ENCODE measurements around the gene UBXN7. TPM values are rescaled to one million over a fixed set of nuclear protein-coding genes. Genes with fewer than 3 reads are reported as not detected.

Gene UBXN7
- total and polyA plus RNA-seq, 2 donors (not counting 3 experiments of a cell fraction or from before 2014, with no cell fraction given), result 9.9 to 57.0 TPM

DNA sequence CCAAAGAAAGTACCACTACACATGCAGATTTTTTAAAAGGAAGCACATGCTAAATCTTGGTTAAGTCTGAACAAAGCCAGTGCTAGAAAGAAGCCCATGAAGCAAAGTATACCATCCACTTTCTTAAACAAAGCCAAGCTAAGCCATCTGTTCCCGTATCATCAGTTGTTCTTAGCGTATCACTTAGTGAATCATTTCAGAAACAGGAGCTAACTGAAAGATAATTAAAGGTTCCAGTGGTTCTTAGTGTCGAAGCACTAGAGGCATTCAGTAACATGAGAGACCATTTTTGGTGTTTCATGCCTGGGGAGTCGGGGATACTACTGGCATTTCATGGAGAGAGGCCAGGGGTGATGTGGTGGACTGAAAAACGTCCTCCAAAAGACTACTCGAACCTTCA is 12.8 kb downstream of the UBXN7 start:
- FAIRE-seq (no peak), DNase-seq (ENCODE audit: low read depth, low spot score) (no peak)
- Histone ChIP-seq H3K4me1 (ENCODE audit: control insufficient read depth, extremely low read depth, insufficient read depth, low read length) (no peaks in the 10 kb centered on the region), H3K9me1 (replicated peaks; ENCODE audit: control insufficient read depth, extremely low read depth, insufficient read depth, low read length) (no peaks in the 10 kb centered on the region), H3K79me2 (ENCODE audit: control insufficient read depth, insufficient read depth, low read length) (peaks cover 73% of the 10 kb centered on the region), H3K27me3 (ENCODE audit: control insufficient read depth in 2 of 2, insufficient read depth in 2 of 2, low read length in 2 of 2) (no peaks in the 10 kb centered on the region), H3K9ac (replicated peaks; ENCODE audit: extremely low read depth, insufficient read depth, low read length) (no peak overlapping the region), H3K9me3 (replicated peaks; ENCODE audit: control insufficient read depth, insufficient read depth, low read length) (no peaks in the 10 kb centered on the region), H3K36me3 (ENCODE audit: control insufficient read depth in 2 of 2, extremely low read depth in 1 of 2, insufficient read depth in 2 of 2, low read length in 2 of 2) (no peaks in the 10 kb centered on the region), H3K4me2 (ENCODE audit: insufficient read depth, low read length) (no peak overlapping the region), H4K20me1 (replicated peaks; ENCODE audit: control insufficient read depth, extremely low read depth, insufficient read depth, low read length) (peaks cover 3% of the 10 kb centered on the region), H3K4me3 (replicated peaks in 1 of 3; ENCODE audit: insufficient read depth in 1 of 3, low read depth in 1 of 3, low read length in 3 of 3) (no peak overlapping the region), H3K27ac (ENCODE audit: insufficient read depth, low read depth, low read length) (no peak overlapping the region), H2AFZ (ENCODE audit: low read depth, low read length) (no peak overlapping the region)
- BruUV-seq (replicated peaks), result no TSS peak
- intact Hi-C loops (cut with micrococcal nuclease) (no loop called here), dilution Hi-C loops (cut with MboI; ENCODE audit: extremely low pct_ligation_motif_present, low sequenced_read_pairs) (no loop called here)
- ChIA-PET CTCF (no interaction called here), POLR2A (no interaction called here)
- TF ChIP-seq, protein P1, sequence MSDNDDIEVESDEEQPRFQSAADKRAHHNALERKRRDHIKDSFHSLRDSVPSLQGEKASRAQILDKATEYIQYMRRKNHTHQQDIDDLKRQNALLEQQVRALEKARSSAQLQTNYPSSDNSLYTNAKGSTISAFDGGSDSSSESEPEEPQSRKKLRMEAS (IDR thresholded peaks at IDR 0.05; ENCODE audit: insufficient read depth, insufficient read length), result no peak
- TF ChIP-seq POLR2A (IDR thresholded peaks at IDR 0.05; ENCODE audit: low read depth, low read length) (no peak), POLR2AphosphoS5 (IDR thresholded peaks at IDR 0.05; ENCODE audit: insufficient read depth, low read depth, low read length) (no peak), GATA2 (IDR thresholded peaks at IDR 0.05; ENCODE audit: insufficient read depth, insufficient read length, low read depth, low read length) (no peak), FOS (IDR thresholded peaks at IDR 0.05; ENCODE audit: borderline replicate concordance, insufficient read depth, low read length) (no peak), EZH2 (IDR thresholded peaks at IDR 0.05; ENCODE audit: borderline replicate concordance, low read depth, low read length, severe bottlenecking) (no peak), MYC (IDR thresholded peaks at IDR 0.05; ENCODE audit: low read depth, low read length) (no peak), JUN (IDR thresholded peaks at IDR 0.05; ENCODE audit: borderline replicate concordance, insufficient read depth, insufficient read length, low read depth) (no peak)
- TF ChIP-seq, protein P2, sequence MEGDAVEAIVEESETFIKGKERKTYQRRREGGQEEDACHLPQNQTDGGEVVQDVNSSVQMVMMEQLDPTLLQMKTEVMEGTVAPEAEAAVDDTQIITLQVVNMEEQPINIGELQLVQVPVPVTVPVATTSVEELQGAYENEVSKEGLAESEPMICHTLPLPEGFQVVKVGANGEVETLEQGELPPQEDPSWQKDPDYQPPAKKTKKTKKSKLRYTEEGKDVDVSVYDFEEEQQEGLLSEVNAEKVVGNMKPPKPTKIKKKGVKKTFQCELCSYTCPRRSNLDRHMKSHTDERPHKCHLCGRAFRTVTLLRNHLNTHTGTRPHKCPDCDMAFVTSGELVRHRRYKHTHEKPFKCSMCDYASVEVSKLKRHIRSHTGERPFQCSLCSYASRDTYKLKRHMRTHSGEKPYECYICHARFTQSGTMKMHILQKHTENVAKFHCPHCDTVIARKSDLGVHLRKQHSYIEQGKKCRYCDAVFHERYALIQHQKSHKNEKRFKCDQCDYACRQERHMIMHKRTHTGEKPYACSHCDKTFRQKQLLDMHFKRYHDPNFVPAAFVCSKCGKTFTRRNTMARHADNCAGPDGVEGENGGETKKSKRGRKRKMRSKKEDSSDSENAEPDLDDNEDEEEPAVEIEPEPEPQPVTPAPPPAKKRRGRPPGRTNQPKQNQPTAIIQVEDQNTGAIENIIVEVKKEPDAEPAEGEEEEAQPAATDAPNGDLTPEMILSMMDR (IDR thresholded peaks at IDR 0.05; ENCODE audit: extremely low read depth in 1 of 2, insufficient read depth in 1 of 2, low read depth in 1 of 2, low read length in 2 of 2), result no peak

Measured in endothelial cell of umbilical vein (primary cell).